ENCODE measurements around the gene FYCO1.

Gene FYCO1

DNA sequence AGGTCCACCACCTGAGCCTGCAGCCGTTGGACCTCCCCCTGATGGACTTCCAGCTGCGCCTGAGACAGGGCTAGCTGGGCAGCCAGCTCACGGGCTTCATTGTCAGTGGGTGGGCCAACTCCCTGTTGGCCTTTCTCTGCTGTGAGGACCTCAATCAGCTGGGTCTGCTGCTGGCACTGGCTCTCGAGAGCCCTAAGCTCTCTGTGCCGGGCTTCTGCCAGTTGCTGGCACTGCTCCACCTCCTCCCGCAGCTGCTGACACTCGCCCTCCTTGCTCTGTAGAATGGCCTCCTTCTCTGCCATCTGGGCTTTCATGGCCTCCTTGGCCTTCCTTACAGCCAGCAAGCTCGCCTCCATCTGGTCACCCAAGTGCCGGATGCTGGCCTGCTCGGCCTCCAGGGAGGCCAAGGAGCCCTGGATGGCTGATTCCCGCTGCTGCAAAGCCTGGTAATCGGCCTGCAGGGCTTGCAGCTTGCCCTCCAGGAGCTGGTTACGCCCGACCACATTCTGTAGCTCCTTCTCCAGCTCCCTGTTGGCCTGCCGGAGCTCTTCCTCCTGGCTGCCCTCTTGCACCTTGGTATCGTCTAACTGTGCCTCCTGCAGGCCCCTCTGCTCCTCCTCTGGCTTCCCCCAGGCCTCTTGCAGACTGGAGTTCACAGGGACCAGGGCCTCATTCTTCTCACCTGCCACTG is 28.5 kb downstream of the FYCO1 start:
- in situ Hi-C loops (cut with MboI; ENCODE audit: low sequenced_read_pairs): no loop called here

DNA sequence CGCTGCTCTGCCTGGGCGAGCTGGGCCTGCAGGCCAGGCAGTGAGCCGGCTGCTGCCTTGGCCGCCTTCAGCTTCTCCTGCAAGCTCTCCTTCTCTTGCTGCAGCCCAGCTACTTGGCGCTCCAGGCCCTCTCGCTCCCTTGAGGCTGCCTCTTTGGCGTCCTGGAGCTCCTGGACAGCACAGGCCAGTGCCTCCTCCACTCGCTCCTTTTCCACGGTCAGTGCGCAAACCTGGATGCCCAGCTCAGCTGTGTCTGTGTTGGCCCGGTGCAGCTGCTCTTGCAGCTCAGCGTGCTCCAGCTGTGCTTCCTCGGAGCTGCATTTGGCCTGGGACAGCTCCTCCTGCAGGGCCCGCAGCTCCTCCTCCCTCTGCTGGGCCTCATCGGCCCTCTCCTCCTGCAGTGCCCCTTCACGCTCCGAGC is 29.2 kb downstream of the FYCO1 start:
- in situ Hi-C loops (cut with MboI; ENCODE audit: low sequenced_read_pairs): no loop called here

DNA sequence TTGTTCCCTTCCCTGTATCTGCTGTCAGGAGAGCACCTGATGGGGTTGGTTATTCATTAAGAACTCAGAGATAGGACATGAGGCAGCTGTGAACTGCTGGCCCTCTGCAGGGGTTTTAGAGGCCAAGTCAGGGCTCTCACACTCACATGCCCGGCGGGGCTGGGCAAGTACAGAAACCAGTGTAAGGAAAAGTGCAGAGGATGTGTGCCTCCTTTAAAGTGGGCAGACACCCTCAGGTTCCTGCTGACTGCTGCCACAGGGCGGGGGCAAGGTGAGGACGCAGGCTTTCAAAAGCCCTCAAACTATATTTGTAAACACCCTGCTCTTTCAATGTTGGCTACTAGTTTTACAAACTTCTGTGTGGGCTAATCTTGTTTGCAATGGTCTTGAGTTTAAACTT is 30.0 kb downstream of the FYCO1 start:
- in situ Hi-C loops (cut with MboI; ENCODE audit: low sequenced_read_pairs): no loop called here

DNA sequence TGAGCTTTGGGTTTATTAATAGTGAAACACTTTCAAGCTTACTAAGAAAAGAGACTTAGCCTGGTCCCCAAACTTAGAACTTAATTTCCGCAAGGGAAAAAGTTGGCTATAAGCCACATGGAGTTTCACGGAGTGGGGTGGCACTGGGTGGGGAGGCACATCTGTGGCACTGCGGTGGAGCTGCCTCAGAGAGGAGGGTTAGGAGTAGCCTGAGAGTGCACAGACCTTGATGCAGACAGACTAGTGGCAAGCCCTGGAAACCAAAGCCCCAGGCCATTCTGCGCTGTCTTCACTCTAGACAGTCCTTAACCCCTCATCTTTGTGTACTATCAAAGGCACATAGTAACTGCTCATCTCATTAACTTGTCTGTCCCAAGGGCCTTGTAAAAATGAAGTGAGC is 30.4 kb downstream of the FYCO1 start:
- in situ Hi-C loops (cut with MboI; ENCODE audit: low sequenced_read_pairs): no loop called here

DNA sequence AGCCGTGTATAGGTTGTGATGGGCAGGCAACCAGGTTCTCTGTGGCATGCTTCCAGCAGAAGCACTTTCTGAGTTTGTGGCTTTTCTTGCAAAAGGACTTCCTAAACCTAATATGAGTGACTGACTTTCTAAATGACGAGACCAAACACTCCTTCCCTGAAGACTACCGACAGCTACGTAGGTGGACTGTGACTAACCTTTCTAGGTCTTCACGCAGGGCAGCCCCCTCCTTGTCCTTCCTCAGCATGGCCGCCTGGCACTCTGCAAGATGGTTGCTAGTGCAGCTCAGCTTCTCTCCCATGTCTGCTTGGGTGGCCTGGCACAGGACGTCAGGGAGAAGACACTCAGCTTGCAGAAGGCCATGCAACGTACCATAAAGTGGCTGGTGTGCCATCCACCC is 31.5 kb downstream of the FYCO1 start:
- in situ Hi-C loops (cut with MboI; ENCODE audit: low sequenced_read_pairs): no loop called here

DNA sequence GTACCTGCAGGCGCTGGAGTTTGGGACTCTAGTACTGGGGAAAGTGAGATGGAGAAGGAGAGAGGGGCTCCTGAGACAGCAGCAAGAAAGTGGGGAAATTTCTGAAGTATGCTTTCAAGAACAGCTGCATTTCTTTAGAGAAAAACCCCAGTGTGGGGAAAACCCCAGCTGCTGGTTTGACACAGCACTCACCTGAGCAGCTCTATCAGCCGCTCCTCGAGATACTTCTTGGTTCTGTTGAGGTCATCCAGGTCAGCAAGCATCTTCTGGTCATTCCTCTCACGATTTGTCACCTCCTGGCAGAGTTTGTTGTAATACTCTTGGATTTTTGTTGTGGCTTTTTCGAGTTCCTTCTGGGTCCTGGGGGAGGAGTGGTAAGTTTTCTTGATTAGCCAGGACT is 33.6 kb downstream of the FYCO1 start:
- in situ Hi-C loops (cut with MboI; ENCODE audit: low sequenced_read_pairs): no loop called here

DNA sequence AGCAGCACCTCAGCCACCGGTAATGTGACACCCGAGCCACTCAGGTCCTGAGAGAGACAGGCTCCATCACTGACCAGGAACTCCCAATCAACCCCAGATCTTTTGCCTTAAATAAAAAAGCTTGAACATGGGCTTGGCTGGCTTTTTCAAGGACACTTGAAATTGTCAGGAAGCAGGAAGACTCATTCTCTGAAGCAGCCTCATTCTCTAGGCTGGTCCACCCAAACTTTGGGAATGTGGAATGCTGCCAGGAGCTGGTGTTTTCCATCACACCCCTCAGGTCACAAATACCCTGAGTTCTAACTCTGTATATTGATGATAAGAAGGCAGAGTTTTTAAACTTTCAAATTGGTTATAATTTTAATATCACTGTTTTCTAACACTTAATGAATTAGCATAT is 35.3 kb downstream of the FYCO1 start:
- in situ Hi-C loops (cut with MboI; ENCODE audit: low sequenced_read_pairs): no loop called here

DNA sequence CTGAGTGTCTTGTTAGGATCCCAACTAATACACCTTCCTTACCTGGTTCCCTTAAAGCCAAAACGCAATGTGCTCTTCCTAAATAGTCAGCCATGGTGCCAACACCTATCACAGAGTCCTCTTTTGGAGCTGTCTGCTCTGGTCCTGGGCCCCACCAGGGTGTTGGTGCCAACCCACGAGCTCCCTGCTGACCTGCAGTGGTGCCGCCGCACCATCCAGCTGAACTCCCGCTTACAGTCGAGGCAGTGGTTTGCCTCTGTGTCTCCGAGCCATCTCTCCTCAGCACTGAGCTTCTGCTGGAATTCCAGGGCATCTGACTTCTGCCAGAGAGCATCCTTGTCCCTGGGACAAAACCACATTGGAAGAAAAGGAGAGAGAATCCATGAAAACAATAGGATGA is 36.4 kb downstream of the FYCO1 start:
- in situ Hi-C loops (cut with MboI; ENCODE audit: low sequenced_read_pairs): no loop called here

DNA sequence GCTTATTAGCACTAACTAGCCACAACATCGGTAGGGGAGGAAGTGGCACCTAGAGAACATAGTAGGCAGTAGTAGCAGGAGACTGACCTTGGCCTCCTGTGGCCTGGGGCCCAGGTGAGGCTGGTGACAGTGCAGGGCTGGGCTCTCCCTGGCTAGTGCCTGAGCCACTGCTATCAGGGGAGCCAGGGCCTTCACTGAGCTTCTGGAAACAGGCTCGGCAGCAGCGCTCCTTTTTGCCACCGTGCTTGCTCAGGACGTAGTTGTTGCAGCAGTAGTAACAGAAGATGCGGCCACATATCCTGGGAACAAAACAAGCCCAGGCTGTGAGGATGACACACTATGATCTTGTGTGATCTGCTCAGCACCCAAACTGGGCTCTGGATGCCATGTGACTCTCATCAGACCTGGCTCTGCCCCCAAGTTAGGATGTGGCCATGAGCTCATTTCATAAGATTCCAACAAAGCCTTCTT is 37.3 kb downstream of the FYCO1 start:
- in situ Hi-C loops (cut with MboI; ENCODE audit: low sequenced_read_pairs): no loop called here

DNA sequence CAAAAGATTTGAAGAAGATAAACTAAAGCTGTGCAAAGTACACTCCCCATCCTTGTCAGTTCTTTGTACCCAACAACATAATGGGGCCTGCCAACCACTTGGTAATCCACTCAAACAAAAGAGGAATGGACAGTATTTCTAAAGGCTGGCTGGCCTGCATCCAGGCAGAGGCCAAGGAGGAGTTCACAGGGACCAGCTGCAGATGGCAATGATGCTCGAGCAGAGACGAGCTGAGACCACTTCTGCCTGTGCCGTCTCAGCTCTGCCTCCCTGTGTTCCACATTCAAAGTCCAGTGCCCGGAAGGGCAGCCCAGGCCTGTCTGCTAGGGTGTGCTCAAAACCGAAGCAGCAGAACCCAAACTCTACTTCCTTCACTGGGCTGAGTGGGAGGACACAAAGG is 38.0 kb downstream of the FYCO1 start:
- in situ Hi-C loops (cut with MboI; ENCODE audit: low sequenced_read_pairs): no loop called here

DNA sequence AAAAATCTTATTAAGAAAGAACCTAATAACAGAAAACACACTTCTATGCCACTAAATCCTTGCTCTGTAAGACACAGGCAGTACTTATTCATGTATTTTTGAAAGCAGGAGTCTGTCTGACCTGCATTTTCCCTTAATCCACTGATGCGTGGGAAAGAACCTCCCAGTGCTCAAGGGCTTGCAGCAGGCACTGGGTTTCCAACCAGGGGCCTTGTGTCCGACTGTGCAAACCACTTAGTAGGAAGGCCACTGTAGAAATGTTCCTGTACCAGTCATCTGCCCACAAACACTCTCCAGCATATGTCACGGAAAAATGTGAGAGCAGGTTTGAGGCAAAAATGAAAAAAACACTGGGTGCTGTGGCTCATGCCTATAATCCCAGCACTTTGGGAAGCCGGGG is 39.9 kb downstream of the FYCO1 start:
- in situ Hi-C loops (cut with MboI; ENCODE audit: low sequenced_read_pairs): no loop called here

DNA sequence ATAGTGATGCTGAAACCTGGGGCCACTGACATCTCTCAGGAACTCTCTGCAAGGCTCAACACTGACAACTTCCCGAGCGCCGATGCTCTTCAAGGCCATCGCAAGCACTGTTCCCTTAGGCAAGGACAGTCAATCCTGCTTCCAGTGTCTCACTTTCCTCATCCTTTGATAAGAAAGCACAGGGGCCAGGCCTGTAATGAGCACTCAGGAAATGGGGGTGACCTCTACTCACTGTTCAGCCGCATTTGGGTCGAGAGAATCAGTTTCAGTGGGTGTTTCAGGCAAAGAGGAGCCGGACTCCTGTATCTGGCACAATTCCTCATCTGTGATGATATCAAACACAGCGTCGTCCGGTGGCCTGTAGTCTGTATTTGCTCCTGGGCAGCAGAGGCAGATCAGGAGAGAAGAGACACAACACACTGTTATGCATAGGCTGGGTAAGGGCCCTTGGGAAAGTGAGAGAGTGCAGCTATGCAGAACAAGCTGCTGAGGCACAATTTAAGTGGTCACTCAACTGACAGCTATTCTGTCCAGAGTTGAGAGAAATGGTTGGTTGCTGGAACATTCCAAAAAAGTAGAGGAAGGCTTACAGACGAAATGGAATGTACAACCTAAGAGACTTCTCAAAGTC is 40.5 kb downstream of the FYCO1 start:
- in situ Hi-C loops (cut with MboI; ENCODE audit: low sequenced_read_pairs): no loop called here

DNA sequence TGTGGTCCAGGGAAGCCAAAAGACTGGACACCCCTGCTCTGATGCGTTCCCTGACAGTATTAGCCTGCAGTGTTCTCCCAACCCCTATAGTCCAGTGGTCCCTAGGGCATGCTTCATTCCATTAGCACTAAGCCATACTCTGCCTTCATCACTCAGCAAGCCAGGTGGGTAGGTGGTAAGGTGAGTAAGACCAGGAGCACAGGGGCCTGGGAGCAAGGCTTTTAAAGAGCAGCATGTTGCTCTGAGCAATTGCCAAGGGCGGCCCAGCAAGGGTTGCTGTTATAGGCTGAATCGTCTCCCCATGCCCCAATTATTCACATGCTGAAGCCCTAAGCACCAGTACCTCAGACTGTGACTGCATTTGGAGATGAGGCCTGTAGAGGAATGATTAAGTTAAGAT is 41.3 kb downstream of the FYCO1 start:
- in situ Hi-C loops (cut with MboI; ENCODE audit: low sequenced_read_pairs): no loop called here

DNA sequence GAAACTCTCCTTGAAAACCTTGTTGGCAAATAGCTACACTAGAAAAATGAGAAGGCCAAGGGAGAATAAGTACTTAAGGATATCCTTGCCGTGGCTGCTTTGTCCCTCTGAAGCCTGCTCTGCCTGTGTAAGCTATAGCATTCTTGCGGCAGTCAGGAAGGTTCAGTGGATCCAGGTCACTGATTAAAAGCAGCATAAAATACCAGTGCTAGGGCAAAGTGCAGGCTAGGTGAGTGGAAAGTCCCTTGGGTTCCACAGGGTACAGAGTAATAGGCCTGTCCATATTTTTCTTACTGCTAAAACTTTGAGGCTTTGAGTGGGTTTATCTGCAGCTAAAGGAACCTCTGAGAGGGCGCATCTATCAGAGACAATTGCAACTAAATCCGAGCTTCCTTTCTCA is 42.1 kb downstream of the FYCO1 start:
- in situ Hi-C loops (cut with MboI; ENCODE audit: low sequenced_read_pairs): no loop called here

DNA sequence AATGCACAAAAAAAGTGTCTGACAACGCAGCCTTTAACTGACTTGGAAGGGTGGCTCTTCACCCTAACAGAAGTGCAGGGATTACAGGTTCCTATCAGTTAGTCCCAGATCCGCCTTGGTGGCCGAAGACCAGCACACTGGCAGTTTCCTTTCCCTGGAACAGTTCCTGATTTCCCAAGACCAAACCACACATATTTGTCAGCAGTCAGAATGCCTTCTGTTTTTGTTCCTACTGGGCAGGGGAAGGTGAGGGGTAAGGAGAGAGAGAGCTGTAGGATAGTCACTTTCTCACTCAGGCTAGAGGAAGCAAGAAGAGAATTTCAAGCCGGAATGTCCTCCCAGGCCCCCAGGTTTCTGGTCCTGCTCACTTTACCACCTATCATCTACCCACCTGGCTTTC is 43.2 kb downstream of the FYCO1 start:
- in situ Hi-C loops (cut with MboI; ENCODE audit: low sequenced_read_pairs): no loop called here

DNA sequence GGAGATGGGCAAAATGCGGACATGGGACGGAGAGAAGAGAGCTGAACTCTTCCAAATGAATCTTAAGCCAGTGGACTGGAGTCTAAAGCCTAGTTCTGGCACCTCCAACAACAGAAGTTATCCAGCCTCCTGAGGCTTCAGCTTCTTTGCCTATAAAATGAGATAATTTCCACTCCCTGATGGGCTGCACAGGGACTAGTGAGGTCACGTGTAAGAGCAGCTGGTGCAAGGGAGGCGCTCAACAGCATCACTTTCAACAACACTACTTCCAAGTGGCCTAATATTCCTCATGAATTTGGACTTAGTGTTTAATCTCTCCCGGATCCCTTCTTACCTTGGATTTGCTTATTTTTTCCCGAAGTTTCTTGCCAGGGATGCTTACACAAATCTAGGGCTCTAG is 43.7 kb downstream of the FYCO1 start:
- in situ Hi-C loops (cut with MboI; ENCODE audit: low sequenced_read_pairs): no loop called here

DNA sequence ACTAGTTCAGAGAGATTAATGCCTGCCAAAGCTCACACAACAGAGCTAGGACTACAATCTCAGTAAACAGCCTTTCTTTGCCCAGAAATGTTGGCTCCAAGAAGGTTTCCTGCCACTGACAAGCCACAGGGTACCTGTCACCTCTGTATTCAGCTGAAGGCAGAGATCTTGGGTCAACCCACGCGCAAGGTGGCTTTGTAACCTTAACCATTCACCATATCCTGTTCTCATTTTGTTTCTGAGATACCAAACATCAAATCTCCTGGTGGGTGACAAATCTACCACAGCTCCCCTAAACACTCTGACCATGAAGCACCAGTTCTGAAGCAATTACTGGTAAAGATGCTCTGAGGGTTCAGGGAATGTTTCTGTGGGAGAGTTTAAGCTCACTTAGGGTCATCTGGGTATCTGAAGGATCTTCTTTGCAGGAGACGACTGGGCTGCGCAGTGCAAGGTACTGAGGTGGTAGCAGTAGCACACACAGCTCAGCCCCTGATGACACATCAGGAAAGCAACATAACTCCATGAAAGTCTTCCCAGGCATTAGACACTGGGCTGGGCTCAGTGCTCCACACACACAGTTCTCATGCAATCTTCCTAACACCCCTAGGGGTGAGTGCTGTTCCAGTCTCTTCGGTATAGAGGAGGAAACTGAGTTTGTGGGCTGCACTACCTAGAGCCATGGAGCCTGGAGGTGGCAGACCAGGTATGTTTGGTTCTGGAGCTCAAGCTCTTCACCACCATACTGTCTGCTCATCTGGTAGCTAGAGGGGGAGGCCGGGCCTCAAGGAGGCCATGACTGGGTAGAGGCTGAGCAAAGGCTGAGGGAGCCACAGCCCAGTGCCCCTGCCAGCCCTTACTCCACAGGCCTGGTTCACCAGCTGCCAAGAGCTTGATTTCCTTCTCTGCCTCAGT is 44.7 kb downstream of the FYCO1 start:
- in situ Hi-C loops (cut with MboI; ENCODE audit: low sequenced_read_pairs): no loop called here

DNA sequence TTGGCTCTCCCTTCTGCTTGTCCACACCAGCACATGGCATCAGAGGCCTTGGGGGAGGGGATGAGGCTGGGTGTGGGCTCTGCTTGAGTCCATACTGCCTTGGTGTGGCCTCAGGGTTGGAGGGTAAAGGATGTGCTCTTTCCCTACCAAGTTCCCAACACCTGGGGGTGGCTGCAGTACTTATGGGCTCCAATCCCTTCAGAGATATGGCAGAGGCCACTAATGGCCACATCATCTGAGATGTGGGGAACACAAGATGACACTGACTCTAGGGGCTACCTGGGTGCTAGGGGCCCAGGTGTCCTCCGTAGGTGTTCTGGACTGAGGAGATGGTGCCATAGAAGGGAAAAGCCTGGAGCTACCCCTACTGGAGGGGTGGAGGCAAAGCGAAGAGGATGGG is 45.5 kb downstream of the FYCO1 start:
- in situ Hi-C loops (cut with MboI; ENCODE audit: low sequenced_read_pairs): no loop called here

DNA sequence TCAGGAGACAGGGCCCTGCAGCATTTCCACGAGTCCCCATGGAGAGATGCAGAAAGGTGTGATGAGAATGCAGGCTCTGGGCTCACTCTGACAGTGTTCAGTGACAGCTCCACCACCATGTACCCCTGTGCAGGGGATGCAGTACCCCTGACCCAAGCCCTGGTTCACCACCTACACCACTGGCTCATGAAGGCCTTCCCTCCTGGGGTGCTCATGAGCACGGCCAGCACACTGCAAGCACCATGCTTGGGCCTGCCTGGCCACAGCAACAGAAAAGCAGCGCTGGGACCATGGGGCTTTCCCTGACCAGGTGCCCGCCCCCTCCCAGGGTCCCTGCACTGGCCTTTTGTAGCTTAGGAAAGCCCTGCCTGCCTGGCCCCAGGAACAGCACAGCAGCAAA is 46.2 kb downstream of the FYCO1 start:
- in situ Hi-C loops (cut with MboI; ENCODE audit: low sequenced_read_pairs): loop anchor here (10.0 to 25.0 kb wide), 2 partner anchors 125 to 413 kb away; partner anchors contain the start of genes CCR2 and CCR5

DNA sequence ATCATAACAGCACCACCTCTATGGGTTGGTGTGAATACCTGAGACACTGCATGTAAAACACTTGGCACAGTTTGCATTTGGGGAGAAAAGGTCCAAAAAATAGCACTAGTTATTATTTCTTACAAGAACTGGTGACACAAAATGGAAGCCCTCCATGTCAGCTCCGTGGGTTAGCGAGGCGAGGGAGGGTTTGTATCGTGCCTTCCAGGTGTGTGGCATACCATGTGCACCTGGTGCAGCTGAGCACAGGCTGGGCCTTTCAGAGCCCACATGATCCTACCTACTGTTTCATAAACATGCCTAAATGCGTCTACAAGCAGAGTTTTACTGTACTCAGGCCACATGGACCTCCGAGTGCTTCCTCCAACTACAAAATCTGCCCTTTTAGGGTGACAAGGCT is 46.7 kb downstream of the FYCO1 start:
- in situ Hi-C loops (cut with MboI; ENCODE audit: low sequenced_read_pairs): loop anchor here (10.0 to 25.0 kb wide), 2 partner anchors 126 to 413 kb away; partner anchors contain the start of genes CCR2 and CCR5

DNA sequence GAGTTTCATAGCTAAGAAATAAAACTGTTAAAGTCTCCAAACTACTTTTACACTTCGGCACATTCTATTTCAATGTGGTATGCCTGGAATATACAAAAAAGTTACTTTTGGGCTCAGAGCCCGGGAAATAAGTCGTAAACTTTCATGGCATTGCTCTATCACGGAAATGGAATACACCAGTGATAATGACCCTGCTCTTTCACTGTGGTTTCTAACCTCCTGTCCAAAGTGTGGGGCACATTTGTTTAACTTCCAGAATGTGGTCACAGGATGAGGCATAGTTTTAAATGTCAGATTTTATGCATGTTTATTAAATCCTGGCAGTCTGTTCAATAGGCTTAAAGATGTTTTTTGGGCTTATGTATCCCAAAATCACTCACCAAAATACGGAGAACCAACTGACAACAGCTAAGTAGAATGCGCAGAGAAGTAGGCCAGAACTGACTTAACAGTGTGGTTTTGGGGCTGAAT is 47.3 kb downstream of the FYCO1 start:
- in situ Hi-C loops (cut with MboI; ENCODE audit: low sequenced_read_pairs): loop anchor here (10.0 to 25.0 kb wide), 2 partner anchors 126 to 414 kb away; partner anchors contain the start of genes CCR2 and CCR5

Measured in HL-60/S4 treated with phorbol 12-myristate 13-acetate at 8.2 ng/mL for 4 days and 3 days (cell line).